Activated naive CD4-positive, alpha-beta T cell treated with Interleukin-2 at 50 U/mL for 16 hours (primary cell): ENCODE data around the gene LTN1.
A peak's percentile ranks its signal among the peaks of the same experiment; 100 is the strongest.

Experiments used
- DNase-seq: peaks from one replicate; pipeline ENCODE4 v3.0.0-alpha.2; 2020

Gene LTN1

GRCh38 chr21:28928578-28929420 is 63.9 kb downstream of the LTN1 start:
- DNase-seq: no peak

GRCh38 chr21:28927130-28927529 is 65.5 kb downstream of the LTN1 start:
- DNase-seq: no peak

- DNase-seq: no peak
These were observed 69.2 kb downstream of the LTN1 start for GRCh38 chr21:28923439-28923975.

- DNase-seq: no peak
These were observed 70.3 kb downstream of the LTN1 start for GRCh38 chr21:28922368-28922767.

GRCh38 chr21:28916150-28916893 is 76.4 kb downstream of the LTN1 start:
- no peak for DNase-seq

GRCh38 chr21:28913071-28913470 is 79.6 kb downstream of the LTN1 start:
- no peak for DNase-seq

- no peak for DNase-seq
These were observed 82.3 kb downstream of the LTN1 start for GRCh38 chr21:28910280-28910887.

GRCh38 chr21:28908351-28908750 is 84.3 kb downstream of the LTN1 start:
- DNase-seq: no peak

GRCh38 chr21:28906841-28907240 is 85.8 kb downstream of the LTN1 start:
- no peak for DNase-seq

- DNase-seq: no peak
These were observed 86.4 kb downstream of the LTN1 start for GRCh38 chr21:28906236-28906635.

- no peak for DNase-seq
These were observed 87.7 kb downstream of the LTN1 start for GRCh38 chr21:28904961-28905435.

GRCh38 chr21:28903448-28903847 is 89.2 kb downstream of the LTN1 start:
- no peak for DNase-seq

- DNase-seq: no peak
These were observed 92.2 kb downstream of the LTN1 start for GRCh38 chr21:28900481-28900880.

- DNase-seq: no peak
These were observed 92.9 kb downstream of the LTN1 start for GRCh38 chr21:28899744-28900143.

- DNase-seq: no peak
These were observed 93.5 kb downstream of the LTN1 start for GRCh38 chr21:28899220-28899619.

GRCh38 chr21:28893687-28894086 is 99.0 kb downstream of the LTN1 start:
- DNase-seq: no peak

GRCh38 chr21:28892199-28893111 is 100.2 kb downstream of the LTN1 start:
- no peak for DNase-seq

- DNase-seq: no peak
These were observed 106.9 kb downstream of the LTN1 start for GRCh38 chr21:28885853-28886177.

GRCh38 chr21:28884976-28885852 is 107.5 kb downstream of the LTN1 start:
- DNase-seq: peak; percentile 93

- DNase-seq: no peak
These were observed 108.2 kb downstream of the LTN1 start for GRCh38 chr21:28884481-28884880.

- no peak for DNase-seq
These were observed 108.7 kb downstream of the LTN1 start for GRCh38 chr21:28883931-28884330.
